ENCODE results near the gene PACRGL.

The PACRGL gene

DNA sequence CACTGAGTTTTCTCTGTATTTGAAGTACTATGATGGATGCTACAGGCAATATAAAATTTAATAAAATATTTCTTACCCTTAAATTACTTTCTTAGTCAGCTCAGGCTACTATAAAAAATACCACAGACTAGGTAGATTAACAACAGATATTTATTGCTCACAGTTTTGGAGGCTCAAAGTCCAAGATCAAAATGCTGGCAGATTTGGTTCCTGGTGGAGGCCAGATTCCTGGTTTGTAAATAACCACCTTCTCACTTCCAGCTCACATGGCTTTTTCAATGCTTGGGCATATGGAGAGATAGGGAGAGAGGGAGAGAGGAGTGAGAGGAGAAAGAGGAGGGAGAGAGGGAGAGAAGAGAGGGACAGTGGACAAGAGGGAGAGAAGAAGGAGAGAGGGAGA lies 24.5 kb upstream of the PACRGL start:
- H3K27me3 ChIP-seq (ENCODE audit: low read length) = no peaks in the 10 kb centered on the region
- no peaks in the 10 kb centered on the region for H3K9me3 ChIP-seq (ENCODE audit: insufficient read depth, low read length)
- H3K9me2 ChIP-seq (replicated peaks; ENCODE audit: insufficient read depth, low read length) = no peaks in the 10 kb centered on the region
- no peaks in the 10 kb centered on the region for H3K36me3 ChIP-seq (ENCODE audit: low read length)
- H2AFZ ChIP-seq (ENCODE audit: low read depth, low read length, severe bottlenecking) = no peak overlapping the region
- no peaks in the 10 kb centered on the region for H3F3A ChIP-seq (ENCODE audit: insufficient read depth)
- H3K4me2 ChIP-seq (ENCODE audit: low read depth, low read length, poor library complexity, severe bottlenecking) = no peak overlapping the region
- no peak overlapping the region for H3K9ac ChIP-seq (ENCODE audit: low read length)
- H3K27ac ChIP-seq (ENCODE audit: low read depth, low read length) = no peak overlapping the region
- TF ChIP-seq, protein P1, sequence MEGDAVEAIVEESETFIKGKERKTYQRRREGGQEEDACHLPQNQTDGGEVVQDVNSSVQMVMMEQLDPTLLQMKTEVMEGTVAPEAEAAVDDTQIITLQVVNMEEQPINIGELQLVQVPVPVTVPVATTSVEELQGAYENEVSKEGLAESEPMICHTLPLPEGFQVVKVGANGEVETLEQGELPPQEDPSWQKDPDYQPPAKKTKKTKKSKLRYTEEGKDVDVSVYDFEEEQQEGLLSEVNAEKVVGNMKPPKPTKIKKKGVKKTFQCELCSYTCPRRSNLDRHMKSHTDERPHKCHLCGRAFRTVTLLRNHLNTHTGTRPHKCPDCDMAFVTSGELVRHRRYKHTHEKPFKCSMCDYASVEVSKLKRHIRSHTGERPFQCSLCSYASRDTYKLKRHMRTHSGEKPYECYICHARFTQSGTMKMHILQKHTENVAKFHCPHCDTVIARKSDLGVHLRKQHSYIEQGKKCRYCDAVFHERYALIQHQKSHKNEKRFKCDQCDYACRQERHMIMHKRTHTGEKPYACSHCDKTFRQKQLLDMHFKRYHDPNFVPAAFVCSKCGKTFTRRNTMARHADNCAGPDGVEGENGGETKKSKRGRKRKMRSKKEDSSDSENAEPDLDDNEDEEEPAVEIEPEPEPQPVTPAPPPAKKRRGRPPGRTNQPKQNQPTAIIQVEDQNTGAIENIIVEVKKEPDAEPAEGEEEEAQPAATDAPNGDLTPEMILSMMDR (IDR thresholded peaks at IDR 0.05; ENCODE audit: insufficient read depth, low read length, poor library complexity, severe bottlenecking) = no peak
- no peak for TF ChIP-seq EZH2phosphoT487 (conservative IDR thresholded peaks at IDR 0.05; ENCODE audit: low read length)
- H4K20me1 ChIP-seq (ENCODE audit: low read depth, low read length) = no peaks in the 10 kb centered on the region
- no peak overlapping the region for H3K4me3 ChIP-seq (ENCODE audit: insufficient read depth, low read length, poor library complexity, severe bottlenecking)
- no peaks in the 10 kb centered on the region for H3K79me2 ChIP-seq (ENCODE audit: insufficient read depth, low read length)

DNA sequence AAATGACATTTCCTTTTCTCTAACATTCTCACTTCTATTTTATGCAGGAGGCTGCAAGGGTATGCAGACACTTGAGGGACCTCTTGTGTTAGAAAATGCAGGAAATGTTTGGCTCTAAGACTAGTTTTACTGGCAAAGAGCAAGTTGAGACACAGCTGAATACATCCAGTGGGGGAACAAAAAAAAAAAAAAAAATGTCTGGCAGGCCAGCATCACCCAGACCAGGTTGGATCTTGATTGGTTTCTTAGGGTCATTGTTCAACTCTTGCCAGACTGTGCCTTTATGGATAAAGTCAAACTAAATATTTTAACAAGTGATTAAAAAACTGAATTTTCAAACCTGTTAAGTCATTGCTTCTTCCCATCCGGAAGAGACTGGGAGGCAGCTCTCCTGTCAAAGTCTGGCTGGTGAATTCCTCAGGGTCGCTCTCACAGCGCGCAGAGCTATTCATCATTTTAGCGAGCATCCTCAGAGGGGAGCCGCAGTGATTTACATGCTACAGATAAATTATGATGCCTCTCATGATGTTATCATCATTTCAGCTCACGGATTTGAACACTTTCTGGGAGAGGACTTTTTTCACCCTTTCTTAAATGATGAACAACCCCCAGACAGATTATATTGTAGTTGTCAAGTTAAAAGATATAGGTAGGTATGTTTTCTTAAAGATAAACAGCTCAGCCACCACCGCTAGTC lies 23.6 kb upstream of the PACRGL start:
- Histone ChIP-seq H3K4me2 (ENCODE audit: low read depth, low read length, poor library complexity, severe bottlenecking) (no peak overlapping the region), H4K20me1 (ENCODE audit: low read depth, low read length) (no peaks in the 10 kb centered on the region), H3K9ac (ENCODE audit: low read length) (no peak overlapping the region), H3K9me3 (ENCODE audit: insufficient read depth, low read length) (no peaks in the 10 kb centered on the region), H3K36me3 (ENCODE audit: low read length) (no peaks in the 10 kb centered on the region), H3K79me2 (ENCODE audit: insufficient read depth, low read length) (no peaks in the 10 kb centered on the region), H2AFZ (ENCODE audit: low read depth, low read length, severe bottlenecking) (no peak overlapping the region), H3K9me2 (replicated peaks; ENCODE audit: insufficient read depth, low read length) (no peaks in the 10 kb centered on the region), H3K4me3 (ENCODE audit: insufficient read depth, low read length, poor library complexity, severe bottlenecking) (no peak overlapping the region), H3K27ac (ENCODE audit: low read depth, low read length) (no peak overlapping the region), H3F3A (ENCODE audit: insufficient read depth) (no peaks in the 10 kb centered on the region), H3K27me3 (ENCODE audit: low read length) (no peaks in the 10 kb centered on the region)
- TF ChIP-seq EZH2phosphoT487 (conservative IDR thresholded peaks at IDR 0.05; ENCODE audit: low read length) = no peak
- TF ChIP-seq, protein P1 (IDR thresholded peaks at IDR 0.05; ENCODE audit: insufficient read depth, low read length, poor library complexity, severe bottlenecking) = no peak

DNA sequence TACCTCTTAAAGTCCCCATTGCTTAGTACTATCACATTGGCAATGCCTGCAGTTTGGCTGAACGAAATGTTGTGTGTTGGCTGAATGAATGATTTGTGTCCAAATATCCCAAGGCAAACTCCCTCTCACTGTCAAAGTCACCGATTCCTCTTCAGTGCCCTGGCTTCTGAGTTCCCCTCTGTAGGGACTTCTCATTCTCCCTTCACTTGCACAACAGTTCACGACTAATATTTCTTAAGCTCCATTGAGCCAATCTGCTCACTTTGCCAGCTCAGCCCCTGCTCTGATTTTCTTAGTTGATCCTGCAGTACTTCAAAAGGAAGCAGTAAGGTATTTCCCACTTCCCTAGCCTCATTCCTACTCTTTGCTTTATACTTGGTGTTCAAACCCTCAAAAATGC lies 21.9 kb upstream of the PACRGL start:
- H3K27ac ChIP-seq (ENCODE audit: low read depth, low read length) = no peak overlapping the region
- no peaks in the 10 kb centered on the region for H3F3A ChIP-seq (ENCODE audit: insufficient read depth)
- H3K27me3 ChIP-seq (ENCODE audit: low read length) = no peaks in the 10 kb centered on the region
- no peaks in the 10 kb centered on the region for H4K20me1 ChIP-seq (ENCODE audit: low read depth, low read length)
- H3K4me2 ChIP-seq (ENCODE audit: low read depth, low read length, poor library complexity, severe bottlenecking) = no peak overlapping the region
- no peak overlapping the region for H3K4me3 ChIP-seq (ENCODE audit: insufficient read depth, low read length, poor library complexity, severe bottlenecking)
- no peaks in the 10 kb centered on the region for H3K36me3 ChIP-seq (ENCODE audit: low read length)
- no peaks in the 10 kb centered on the region for H3K9me3 ChIP-seq (ENCODE audit: insufficient read depth, low read length)
- H3K9me2 ChIP-seq (replicated peaks; ENCODE audit: insufficient read depth, low read length) = no peaks in the 10 kb centered on the region
- H3K9ac ChIP-seq (ENCODE audit: low read length) = no peak overlapping the region
- H2AFZ ChIP-seq (ENCODE audit: low read depth, low read length, severe bottlenecking) = no peak overlapping the region
- H3K79me2 ChIP-seq (ENCODE audit: insufficient read depth, low read length) = no peaks in the 10 kb centered on the region
- TF ChIP-seq EZH2phosphoT487 (conservative IDR thresholded peaks at IDR 0.05; ENCODE audit: low read length) = no peak
- TF ChIP-seq, protein P1 (IDR thresholded peaks at IDR 0.05; ENCODE audit: insufficient read depth, low read length, poor library complexity, severe bottlenecking) = no peak

Measured in SU-DHL-6 (cell line).